BJ (cell line): ENCODE measurements around the gene ERVFRD-1. TPM values are rescaled to one million over a fixed set of nuclear protein-coding genes. Genes with fewer than 3 reads are reported as not detected.
"Not testable (repeated sequence)": the region's sequence is repeated elsewhere in the genome, so short reads cannot be mapped to it uniquely, and the experiment has no call there.

Source experiments
- CTCF ChIA-PET: fragments of 350-600 bp; formaldehyde crosslinking; extraction: SDS; loops from one replicate; lab custom pipeline; 2021; ENCODE audit warnings: antibody characterized with exemption, inconsistent platforms; lab: Yijun Ruan, JAX
- POLR2A ChIA-PET: fragments of 300-600 bp; sonication (Branson Sonifier 250); formaldehyde crosslinking; extraction: SDS; loops from one replicate; lab custom pipeline; 2021; ENCODE audit warnings: antibody characterized with exemption; lab: Charles Lee
- DNase-seq: peaks from one replicate; pipeline ENCODE4 v3.0.0-alpha.2; 2011; ENCODE audit warnings: low read depth
- H3K27me3 ChIP-seq: 2 replicates; pipeline ENCODE4 v1.6.0; 2011; ENCODE audit warnings: low read length; ENCODE audit not compliant: control insufficient read depth, insufficient read depth
- H3K36me3 ChIP-seq: 2 replicates; pipeline ENCODE4 v1.5.1; 2011; ENCODE audit warnings: low read length; ENCODE audit not compliant: control insufficient read depth, insufficient read depth
- H3K4me3 ChIP-seq: 2 replicates; pipeline ENCODE4 v1.5.1; 2011; ENCODE audit warnings: low read depth, mild to moderate bottlenecking, control low read depth, low read length
- polyA plus RNA-seq: library from polyadenylated mRNA; depleted of rRNA; stranded (reverse); fragments of >200 nt; gene quantifications from 2 replicates; pipeline ENCODE4 v1.2.3, GENCODE V29; 2011
- TF ChIP-seq, protein P1 (sequence below): IDR thresholded peaks from 2 replicates; pipeline ENCODE4 v1.5.1; 2011; ENCODE audit warnings: low read depth, mild to moderate bottlenecking, control low read depth, inconsistent platforms, low read length, moderate library complexity; ENCODE audit not compliant: insufficient read depth

The ERVFRD-1 gene
- polyA plus RNA-seq, 1 experiment, result not detected

DNA sequence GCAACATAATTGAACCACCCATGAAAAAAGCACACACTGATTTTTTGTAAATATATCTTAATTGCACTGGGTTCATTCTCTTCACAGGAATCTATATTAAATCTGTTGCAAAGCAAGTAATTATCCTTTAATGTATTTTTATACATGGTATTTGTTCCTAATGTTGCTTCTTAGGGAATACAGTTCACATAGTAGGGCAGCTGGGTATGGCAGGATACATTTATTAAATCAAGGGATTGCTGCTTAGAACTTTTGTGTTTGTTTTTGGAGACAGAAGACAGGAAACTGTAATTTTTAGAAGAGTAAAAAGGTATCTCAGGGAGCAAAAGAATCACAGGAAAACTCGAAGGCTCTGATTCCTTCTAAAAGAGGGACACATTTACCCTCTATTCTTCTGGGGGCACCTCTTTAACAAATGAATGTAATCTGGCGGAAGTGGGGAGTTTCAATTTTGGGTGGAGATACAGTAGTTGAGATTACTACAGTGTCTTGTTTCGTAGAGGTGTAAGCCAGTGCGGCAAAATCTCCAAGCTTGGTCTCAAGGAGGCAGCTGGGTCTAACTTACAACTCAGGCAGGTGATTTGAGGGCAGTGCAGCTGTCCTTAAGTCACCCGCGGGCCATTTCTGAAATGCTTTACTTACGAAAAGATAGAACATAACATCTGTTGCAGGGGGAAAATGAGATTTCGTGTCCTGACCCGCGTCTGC, 18.7 kb downstream of the ERVFRD-1 start:
- TF ChIP-seq, protein P1, sequence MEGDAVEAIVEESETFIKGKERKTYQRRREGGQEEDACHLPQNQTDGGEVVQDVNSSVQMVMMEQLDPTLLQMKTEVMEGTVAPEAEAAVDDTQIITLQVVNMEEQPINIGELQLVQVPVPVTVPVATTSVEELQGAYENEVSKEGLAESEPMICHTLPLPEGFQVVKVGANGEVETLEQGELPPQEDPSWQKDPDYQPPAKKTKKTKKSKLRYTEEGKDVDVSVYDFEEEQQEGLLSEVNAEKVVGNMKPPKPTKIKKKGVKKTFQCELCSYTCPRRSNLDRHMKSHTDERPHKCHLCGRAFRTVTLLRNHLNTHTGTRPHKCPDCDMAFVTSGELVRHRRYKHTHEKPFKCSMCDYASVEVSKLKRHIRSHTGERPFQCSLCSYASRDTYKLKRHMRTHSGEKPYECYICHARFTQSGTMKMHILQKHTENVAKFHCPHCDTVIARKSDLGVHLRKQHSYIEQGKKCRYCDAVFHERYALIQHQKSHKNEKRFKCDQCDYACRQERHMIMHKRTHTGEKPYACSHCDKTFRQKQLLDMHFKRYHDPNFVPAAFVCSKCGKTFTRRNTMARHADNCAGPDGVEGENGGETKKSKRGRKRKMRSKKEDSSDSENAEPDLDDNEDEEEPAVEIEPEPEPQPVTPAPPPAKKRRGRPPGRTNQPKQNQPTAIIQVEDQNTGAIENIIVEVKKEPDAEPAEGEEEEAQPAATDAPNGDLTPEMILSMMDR, result no peak
- H3K36me3 ChIP-seq, result peaks cover 2% of the 10 kb centered on the region; the same call in 1 of the 2 replicates
- CTCF ChIA-PET, result interaction anchor here (0.6 to 1.9 kb wide), 11 partner anchors 12 to 404 kb away, joined by 3 to 9 read pairs (median 4); no protein-coding TSS in a partner anchor
- H3K27me3 ChIP-seq, result no peaks in the 10 kb centered on the region
- no peak for DNase-seq
- H3K4me3 ChIP-seq, result peak overlapping the region; percentile 99
- POLR2A ChIA-PET, result no interaction called here

DNA sequence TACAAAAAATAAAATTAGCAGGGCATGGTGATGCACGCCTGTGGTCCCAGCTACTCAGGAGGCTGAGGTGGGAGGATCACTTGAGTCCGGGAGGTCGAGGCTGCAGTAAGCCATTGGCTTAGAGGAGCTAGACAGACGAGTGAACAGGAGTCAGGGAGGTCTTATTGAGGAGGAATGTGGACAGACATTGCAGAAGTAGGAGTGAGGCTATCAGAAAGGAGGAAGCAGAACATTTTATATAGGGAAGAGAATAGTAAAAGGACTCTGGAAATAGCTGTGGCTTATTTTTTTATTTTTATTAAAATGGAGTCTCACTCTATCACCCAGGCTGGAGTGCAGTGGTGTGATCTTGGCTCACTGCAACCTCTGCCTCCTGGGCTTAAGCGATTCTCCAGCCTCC, 20.4 kb downstream of the ERVFRD-1 start:
- H3K4me3 ChIP-seq, POLR2A ChIA-PET, H3K36me3 ChIP-seq, DNase-seq, H3K27me3 ChIP-seq: not testable (repeated sequence)
- CTCF ChIA-PET, result interaction anchor here (1.5 kb wide), 1 partner anchor 38 kb away, joined by 3 read pairs; no protein-coding TSS in a partner anchor

DNA sequence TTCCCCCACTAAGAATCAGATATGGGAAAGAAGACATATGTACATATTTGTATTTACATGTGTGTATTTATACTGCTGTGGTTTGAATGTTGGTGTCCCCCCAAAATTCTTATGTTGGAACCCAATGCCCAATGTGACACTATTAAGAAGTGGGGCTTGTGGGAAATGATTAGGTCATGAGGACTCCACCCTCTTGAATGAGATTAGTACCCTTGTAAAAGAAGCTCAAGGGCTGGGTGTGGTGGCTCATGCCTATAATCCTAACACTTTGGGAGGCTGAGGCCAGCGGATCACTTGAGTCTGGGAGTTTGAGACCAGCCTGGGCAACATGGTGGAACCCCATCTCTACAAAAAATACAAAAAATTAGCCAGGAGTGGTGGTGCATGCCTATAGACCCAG, 21.8 kb downstream of the ERVFRD-1 start:
- TF ChIP-seq, protein P1, result no peak
- H3K27me3 ChIP-seq, result no peaks in the 10 kb centered on the region
- CTCF ChIA-PET, result interaction anchor here (1.3 to 1.5 kb wide), 3 partner anchors 134 to 407 kb away, joined by 3 read pairs; no protein-coding TSS in a partner anchor
- H3K36me3 ChIP-seq, result no peaks in the 10 kb centered on the region
- DNase-seq, result no peak
- POLR2A ChIA-PET, result no interaction called here
- H3K4me3 ChIP-seq, result no peak overlapping the region

DNA sequence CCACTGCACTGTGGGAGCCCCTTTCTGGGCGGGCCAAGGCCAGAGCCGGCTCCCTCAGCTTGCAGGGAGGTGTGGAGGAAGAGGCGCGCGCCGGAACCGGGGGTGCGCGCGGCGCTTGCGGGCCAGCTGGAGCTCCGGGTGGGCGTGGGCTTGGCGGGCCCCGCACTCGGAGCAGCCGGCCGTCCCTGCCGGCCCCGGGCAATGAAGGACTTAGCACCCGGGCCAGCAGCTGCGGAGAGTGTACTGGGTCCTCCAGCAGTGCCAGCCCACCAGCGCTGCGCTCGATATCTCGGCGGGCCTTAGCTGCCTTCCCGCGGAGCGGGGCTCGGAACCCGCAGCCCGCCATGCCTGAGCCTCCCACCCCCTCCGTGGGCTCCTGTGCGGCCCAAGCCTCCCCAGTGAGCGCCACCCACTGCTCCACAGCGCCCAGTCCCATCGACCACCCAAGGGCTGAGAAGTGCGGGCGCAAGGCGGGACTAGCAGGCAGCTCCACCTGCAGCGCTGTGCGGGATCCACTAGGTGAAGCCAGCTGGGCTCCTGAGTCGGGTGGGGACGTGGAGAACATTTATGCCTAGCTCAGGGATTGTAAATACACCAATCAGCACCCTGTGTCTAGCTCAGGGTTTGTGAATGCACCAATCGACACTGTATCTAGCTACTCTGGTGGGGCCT, 24.2 kb downstream of the ERVFRD-1 start:
- H3K27me3 ChIP-seq, POLR2A ChIA-PET, H3K36me3 ChIP-seq, H3K4me3 ChIP-seq, DNase-seq: not testable (repeated sequence)
- CTCF ChIA-PET, result interaction anchor here (1.2 kb wide), 1 partner anchor 488 kb away, joined by 3 read pairs; no protein-coding TSS in a partner anchor

DNA sequence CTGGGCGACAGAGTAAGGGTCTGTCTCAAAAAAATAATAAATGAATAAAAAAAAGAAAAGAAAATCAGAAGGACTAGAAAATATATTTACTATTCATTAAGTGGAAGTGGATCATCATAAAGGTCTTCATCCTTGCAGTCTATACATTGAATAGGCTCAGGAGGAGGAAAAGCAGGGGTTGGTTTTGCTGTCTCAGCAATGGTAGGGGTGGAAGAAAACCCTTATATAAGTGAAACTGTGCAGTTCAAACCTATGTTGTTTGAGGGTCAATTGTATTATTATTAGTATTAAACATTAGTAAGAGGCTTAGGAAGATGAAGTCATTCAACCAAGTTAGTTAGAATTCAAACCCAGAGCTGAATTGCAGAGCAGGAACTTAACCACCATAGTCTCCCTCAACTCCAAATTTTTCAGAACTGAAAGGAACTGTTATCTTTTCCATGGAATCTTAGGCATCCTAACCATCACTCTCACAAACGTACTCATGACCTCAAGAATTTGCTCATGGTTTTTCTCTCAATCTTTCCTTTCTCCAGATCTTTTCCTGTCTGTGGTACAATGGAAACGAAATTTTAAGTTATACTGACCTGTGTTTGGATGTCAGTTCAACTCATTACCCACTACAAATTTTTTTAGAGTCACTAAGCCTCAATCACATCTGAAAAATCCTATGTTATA, 25.6 kb downstream of the ERVFRD-1 start:
- CTCF ChIA-PET, result interaction anchor here (1.0 kb wide), 1 partner anchor 16 kb away, joined by 3 read pairs; no protein-coding TSS in a partner anchor
- DNase-seq, result no peak
- TF ChIP-seq, protein P1, result no peak
- no peaks in the 10 kb centered on the region for H3K36me3 ChIP-seq
- no peak overlapping the region for H3K4me3 ChIP-seq
- H3K27me3 ChIP-seq, result no peaks in the 10 kb centered on the region
- POLR2A ChIA-PET, result no interaction called here

DNA sequence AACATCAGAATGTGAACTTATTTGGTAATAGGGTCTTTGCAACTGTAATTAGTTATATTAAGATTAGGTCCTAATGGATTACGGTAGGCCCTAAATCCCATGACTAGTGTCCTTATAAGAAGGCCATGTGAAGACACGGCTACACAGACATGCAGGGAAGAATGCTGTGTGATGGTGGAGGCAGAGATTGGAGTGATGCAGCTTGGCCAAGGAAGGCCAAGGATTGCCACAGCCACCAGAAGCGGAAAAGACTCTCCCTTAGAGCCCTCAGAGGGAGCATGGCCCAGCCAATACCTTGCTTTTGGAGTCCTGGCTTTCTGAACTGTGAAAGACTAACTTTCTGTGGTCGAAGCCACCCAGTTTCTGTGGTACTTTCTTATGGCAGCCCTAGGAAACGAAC, 27.6 kb downstream of the ERVFRD-1 start:
- POLR2A ChIA-PET, result no interaction called here
- TF ChIP-seq, protein P1, result no peak
- CTCF ChIA-PET, result interaction anchor here (1.7 to 5.8 kb wide), 2 partner anchors 14 to 412 kb away, joined by 3 to 38 read pairs; no protein-coding TSS in a partner anchor

More for the DNA sequence above, 27.6 kb downstream of the ERVFRD-1 start:
- no peak overlapping the region for H3K4me3 ChIP-seq
- no peak for DNase-seq
- H3K36me3 ChIP-seq, result no peaks in the 10 kb centered on the region
- H3K27me3 ChIP-seq, result no peaks in the 10 kb centered on the region
